ENCODE results near the gene INVS.

DNA sequence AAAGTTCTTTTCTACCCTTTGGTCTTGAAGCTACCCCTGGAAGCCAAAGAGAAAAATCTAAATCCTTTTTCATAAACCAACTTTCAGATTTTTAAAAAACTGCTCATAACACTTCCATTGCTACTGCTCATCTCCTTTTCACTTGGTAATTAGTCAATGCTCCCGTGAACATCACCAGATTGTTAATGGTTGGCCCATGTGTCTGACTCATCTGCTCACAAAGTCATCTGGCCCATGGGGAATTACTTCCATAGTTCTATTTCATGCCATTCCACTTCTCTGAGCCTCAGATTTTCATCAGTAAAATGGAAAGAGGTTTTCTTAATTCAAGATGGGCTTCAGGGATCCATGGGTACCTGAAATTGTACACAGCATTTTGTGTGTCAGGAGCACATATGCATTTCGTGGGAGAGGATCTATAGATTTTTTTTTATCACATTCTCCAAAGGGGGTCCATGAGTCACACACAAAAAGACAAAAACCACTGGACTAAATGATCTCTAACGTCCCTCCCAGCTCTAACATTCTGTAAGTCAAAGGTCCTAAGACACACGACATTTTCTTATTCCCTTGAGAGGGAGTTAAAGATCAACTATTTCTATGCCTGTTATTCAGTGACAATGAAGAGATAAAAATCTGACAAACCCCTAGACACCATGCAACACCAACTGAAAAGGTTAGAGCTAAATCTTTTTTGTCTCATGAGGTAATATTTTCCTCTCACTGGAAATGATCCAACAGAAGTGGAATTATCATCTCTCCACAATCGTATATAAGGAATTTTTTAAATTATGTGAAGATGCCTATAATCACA is 178.3 kb downstream of the INVS start:
- TF ChIP-seq CTCF (IDR thresholded peaks at IDR 0.05), result no peak
- no peak for TF ChIP-seq POLR2A (IDR thresholded peaks at IDR 0.05)

All from uterus (tissue), 2 donors.